ENCODE measurements around the gene CDT1.
A peak's percentile ranks its signal among the peaks of the same experiment; 100 is the strongest.

CDT1 gene

DNA sequence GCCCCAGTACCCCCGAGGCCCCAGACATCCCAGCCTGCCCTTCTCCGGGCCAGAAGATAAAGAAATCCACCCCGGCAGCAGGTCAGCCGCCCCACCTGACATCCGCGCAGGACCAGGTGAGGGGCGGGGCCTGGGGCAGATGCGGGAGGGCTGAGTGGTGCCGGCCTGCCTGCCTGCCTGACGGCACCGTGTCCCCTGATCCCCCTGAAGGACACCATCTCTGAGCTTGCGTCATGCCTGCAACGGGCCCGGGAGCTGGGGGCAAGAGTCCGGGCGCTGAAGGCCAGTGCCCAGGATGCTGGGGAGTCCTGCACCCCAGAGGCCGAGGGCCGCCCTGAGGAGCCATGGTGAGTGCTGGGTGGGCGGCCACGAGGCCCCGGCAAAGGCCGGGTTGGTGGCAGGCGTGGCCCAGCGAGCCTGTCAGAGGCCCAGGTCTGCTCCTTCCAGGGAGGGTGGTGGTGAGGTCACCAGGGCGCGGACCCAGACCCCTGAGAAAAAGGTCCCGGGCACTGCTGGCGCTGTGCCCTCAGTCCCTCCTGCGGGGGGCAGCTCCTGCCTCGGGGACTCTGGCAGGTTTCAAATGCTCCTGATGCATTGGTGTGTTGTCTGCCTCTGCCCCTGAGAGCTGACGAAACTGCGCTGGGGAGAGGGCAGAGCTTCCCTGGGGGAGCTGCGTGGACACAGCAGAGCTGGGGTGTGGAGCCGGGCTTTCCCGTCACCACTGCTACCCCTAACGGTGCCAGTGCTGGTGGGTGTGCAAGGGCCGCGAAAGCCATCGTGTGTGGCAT, 1.2 kb downstream of the CDT1 start:
- no peak for DNase-seq (ENCODE audit: low read depth)

- DNase-seq (ENCODE audit: low read depth) = no peak
Observed at GRCh38 chr16:88805340-88805715, 1.7 kb downstream of the CDT1 start.

DNA sequence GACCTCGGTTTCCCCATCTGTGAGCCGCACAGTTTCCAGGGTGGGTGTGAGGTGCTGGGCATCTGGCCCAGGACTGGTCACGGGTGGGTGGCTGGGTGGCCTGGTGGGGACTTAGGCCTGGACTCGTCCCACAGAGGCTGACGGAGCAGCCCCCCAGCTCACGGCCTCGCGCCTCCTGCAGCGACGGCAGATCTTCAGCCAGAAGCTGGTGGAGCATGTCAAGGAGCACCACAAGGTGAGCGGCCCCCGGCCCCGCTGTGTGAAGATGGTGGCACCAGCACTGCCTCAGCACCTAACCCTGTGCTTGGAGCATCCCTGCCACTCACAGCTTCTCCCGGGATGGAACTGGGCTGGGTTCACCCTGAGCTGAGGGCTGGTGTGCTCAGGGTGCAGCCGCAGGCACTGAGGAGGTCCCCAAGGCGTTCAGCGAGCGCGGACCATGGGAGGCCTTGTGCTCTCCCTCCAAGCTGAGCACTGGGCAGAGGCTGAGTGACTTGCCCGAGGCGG, 2.4 kb downstream of the CDT1 start:
- DNase-seq (ENCODE audit: low read depth) = no peak

GRCh38 chr16:88806491-88807111, 3.0 kb downstream of the CDT1 start:
- no peak for DNase-seq (ENCODE audit: low read depth)

GRCh38 chr16:88807142-88807625, 3.6 kb downstream of the CDT1 start:
- DNase-seq (ENCODE audit: low read depth) = no peak

DNA sequence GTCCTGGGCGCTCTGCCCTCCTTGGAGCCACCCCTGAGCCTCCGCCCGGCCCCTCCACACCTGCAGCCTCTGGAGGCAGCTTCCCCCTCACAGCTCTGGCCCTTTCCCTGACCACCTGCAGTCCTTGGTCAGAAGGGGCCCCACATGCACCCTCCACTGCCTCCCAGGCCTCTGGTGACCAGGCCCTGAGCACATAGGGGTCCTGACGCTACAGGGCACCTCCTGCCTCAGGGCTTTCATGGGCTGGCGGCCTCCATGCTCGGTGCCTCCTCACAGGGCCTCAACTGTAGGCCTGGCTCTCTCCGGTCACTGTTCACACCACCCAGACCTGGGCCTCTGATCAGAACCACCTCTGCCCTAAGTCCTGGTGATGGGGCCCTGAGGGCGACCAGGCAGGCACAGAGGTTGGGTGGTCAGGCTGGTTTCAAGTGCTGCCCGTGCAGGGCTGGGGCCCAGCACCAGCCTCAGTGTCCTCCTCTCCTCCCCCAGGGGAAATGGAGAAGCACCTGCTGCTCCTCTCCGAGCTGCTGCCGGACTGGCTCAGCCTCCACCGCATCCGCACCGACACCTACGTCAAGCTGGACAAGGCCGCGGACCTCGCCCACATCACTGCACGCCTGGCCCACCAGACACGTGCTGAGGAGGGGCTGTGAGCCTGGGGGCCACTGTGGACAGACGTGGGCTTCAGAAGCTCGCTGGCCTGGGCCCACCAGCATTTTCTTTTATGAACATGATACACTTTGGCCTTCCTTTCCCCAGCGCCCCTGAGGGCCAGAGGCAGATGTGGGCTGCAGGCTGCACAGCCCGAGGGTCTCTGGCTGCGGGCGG, 4.3 kb downstream of the CDT1 start:
- no peak for DNase-seq (ENCODE audit: low read depth)

- DNase-seq (ENCODE audit: low read depth) = no peak
Observed at GRCh38 chr16:88809068-88809675, 5.6 kb downstream of the CDT1 start.

DNA sequence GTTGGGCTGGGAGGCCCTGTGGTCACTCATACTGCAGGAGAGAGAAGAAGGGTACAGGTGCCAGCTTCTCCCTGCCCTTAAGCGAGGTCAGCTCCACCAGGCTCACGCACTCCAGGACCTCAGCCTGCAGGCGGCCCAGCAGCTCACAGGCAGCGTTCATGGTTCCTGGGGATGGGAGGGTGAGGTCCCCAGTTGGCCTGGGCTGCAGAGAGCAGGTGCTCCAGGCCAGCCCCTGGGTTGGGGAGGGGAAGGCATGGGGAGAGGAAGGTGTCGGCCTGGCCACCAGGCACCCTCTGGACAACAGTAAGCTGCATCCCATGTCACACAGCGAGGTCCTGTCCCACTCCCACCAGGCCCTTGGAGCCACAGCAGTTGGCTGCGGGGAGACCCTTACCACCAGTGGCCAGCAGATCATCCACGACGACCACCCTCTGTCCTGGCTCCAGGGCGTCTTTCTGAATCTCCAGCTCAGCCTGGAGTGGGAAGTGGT, 6.1 kb downstream of the CDT1 start:
- DNase-seq (ENCODE audit: low read depth) = no peak

DNA sequence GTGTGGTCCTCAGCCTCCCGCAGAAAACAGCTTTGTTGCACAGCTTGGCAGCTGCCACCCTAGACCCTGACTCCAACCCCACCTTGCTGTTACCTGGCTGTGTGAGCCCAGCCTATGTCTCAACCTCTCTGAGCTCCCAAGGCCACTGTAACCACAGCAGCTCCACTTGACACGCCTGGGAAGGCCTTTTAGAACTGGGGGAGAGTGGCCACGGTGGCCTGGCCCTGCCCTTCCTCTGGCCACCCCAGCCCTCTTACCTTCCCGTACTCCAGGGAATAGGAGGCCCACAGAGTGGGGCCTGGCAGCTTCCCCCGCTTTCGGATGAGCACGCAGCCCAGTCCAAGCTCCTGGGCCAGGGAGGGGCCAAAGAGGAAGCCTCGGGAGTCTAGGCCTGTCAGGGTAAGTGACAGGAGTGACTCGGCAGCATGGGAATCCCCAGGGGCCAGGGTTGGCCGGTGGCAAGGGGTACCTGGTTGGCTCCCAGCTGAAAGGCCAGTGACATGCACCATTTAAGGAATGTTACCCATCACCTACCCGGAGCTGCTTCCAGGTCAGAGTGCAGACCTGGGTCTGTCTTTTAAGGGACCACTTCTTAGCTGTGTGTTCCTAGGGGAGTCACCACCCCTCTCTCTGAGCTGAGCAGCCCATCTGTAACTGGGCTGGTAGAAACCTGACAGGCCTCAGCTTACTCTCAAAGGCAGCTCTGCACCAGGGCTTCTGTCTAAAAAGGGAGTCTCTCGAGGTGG, 6.8 kb downstream of the CDT1 start:
- no peak for DNase-seq (ENCODE audit: low read depth)

GRCh38 chr16:88810912-88811768, 7.6 kb downstream of the CDT1 start:
- DNase-seq (ENCODE audit: low read depth) = no peak

- DNase-seq (ENCODE audit: low read depth) = peak; percentile 94
Observed at GRCh38 chr16:88811769-88812512, 8.4 kb downstream of the CDT1 start, which contains the start of gene APRT. Gene APRT, minus strand, starts transcription at chr16:88811928. Its CDS starts 29 bp downstream, at chr16:88811899.

GRCh38 chr16:88812513-88813268, 9.1 kb downstream of the CDT1 start:
- DNase-seq (ENCODE audit: low read depth) = no peak

DNA sequence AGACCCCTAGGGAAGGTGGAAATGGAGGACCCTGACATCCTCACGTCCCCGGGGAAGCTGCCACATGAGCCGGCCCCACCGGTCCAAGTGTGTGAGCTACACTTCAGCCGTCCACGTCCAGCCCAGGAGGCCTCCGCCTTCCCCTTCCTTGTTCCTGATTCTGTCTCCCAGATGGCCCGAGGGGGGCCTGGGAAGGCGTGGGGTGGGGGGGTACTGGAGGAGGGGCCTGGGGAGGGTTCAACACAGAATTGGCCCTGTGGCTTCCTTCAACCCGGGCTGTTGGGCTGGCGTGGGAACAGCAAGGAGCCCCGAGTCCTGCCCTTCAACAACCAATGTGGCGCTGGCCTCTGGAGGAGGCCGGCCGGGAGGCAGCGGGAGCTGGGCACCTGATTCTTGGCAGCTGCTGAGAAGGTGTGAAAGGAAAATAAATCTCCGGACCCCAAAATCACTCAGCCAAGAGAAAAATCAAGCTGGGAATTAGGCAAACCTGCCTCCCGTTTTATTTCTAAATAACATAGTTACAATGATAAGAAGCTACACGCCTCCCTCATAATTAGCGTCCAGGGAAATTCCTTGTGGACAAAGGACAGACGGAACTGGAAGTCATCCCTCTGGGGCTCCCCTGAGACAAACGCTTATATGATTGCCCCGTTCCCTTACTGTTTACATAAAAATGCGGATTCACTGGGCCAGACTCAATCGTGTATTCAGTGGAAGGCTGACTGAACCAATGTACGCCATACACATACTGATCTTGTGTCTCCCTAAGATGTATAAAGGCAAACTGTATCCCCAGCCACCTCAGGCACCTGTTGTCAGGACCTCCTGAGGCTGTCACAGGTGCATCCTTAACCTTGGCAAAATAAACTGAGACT, 9.9 kb downstream of the CDT1 start:
- DNase-seq (ENCODE audit: low read depth) = no peak

- DNase-seq (ENCODE audit: low read depth) = no peak
Observed at GRCh38 chr16:88814144-88814502, 10.5 kb downstream of the CDT1 start.

GRCh38 chr16:88815227-88815626, 11.6 kb downstream of the CDT1 start:
- no peak for DNase-seq (ENCODE audit: low read depth)

DNA sequence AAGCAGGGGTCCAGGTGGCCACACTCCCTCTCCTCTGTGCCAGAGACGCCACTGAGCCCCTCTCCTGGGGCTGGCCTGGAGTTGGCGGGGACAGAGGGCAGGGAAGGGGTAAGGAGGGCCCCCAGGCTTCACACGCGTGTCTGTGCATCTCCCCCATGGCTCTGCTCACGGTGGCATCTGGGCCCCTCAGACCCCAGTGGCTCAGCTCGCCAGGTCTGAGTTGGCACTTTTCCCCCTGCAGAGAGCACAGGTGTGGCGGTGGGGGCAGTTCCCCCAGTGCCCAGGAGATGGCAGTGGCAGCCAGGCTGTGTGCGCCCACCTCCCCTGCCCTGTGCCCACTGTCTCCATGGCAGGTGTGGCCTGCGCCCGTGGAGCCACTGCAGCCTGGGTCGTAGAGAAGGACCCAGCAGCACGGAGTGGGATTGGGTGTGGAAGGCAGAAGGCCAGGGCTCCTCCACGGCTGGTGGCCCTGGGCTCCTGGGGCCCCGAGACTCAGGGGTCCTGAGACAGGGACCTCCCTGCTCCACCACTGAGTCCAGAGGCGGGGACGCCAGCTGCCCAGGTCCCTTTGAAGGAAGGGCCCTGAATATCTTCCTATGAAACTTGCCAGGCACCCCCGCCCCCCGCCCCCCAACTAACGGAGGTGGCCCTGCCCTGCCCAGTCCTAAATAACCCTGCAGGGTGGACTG, 12.5 kb downstream of the CDT1 start:
- peak; percentile 36 for DNase-seq (ENCODE audit: low read depth)

Measured in T follicular helper cell (primary cell).